ENCODE data around the gene DGKD.

The DGKD gene

DNA sequence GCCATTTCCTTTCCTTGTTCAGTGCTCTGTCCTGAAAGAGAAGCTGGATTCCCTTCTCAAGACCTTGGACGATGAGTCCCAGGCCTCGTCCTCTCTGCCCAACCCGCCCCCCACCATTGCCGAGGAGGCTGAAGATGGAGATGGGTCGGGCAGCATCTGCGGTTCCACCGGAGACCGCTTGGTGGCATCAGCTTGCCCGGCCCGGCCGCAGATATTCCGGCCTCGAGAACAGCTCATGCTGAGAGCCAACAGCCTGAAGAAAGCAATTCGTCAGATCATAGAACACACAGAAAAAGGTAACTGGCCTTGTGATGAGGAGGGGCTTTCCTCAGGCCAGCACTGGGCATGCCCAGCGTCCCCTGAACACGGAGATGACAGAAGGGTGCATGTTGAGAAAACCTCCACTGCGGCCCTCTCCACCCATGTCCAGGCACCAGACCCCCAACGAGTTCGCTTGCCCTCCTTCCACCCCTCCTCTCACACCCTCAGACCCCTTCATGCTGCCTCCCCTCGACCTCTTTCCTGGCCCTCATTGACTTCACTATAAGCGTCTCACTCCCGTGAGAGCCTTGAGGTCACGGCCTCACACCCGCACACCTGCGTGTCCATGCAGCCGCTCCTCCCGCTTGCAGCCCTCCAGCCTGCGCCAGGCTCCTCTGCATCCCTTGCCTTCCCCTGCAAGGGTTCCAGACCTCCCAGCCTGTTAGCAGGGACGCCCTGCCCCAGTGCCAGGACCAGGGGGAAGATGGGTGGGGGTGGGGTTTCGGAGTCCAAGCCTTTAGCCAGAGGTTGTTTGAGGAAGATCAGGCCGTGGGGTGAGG, 95.0 kb downstream of the DGKD start:
- TF ChIP-seq REST (IDR thresholded peaks at IDR 0.05; ENCODE audit: insufficient read depth in 1 of 2, low read depth in 2 of 2, low read length in 2 of 2) (no peak), POLR2AphosphoS5 (IDR thresholded peaks at IDR 0.05; ENCODE audit: low read depth, low read length) (no peak), SIN3A (IDR thresholded peaks at IDR 0.05; ENCODE audit: borderline replicate concordance, insufficient read depth, low read length) (no peak), FOXP2 (optimal IDR thresholded peaks at IDR 0.05; ENCODE audit: borderline replicate concordance, extremely low read depth, extremely low read length, insufficient read depth) (no peak), TAF1 (IDR thresholded peaks at IDR 0.05; ENCODE audit: borderline replicate concordance, insufficient read depth, low read length) (no peak)

GRCh38 chr2:233449921-233450863, 95.9 kb downstream of the DGKD start:
- no peak for TF ChIP-seq FOXP2 (optimal IDR thresholded peaks at IDR 0.05; ENCODE audit: borderline replicate concordance, extremely low read depth, extremely low read length, insufficient read depth)

- TF ChIP-seq FOXP2 (optimal IDR thresholded peaks at IDR 0.05; ENCODE audit: borderline replicate concordance, extremely low read depth, extremely low read length, insufficient read depth) (no peak), REST (IDR thresholded peaks at IDR 0.05; ENCODE audit: insufficient read depth in 1 of 2, low read depth in 2 of 2, low read length in 2 of 2) (no peak), TAF1 (IDR thresholded peaks at IDR 0.05; ENCODE audit: borderline replicate concordance, insufficient read depth, low read length) (no peak), SIN3A (IDR thresholded peaks at IDR 0.05; ENCODE audit: borderline replicate concordance, insufficient read depth, low read length) (no peak), POLR2AphosphoS5 (IDR thresholded peaks at IDR 0.05; ENCODE audit: low read depth, low read length) (no peak)
Observed at GRCh38 chr2:233450864-233451575, 96.7 kb downstream of the DGKD start.

DNA sequence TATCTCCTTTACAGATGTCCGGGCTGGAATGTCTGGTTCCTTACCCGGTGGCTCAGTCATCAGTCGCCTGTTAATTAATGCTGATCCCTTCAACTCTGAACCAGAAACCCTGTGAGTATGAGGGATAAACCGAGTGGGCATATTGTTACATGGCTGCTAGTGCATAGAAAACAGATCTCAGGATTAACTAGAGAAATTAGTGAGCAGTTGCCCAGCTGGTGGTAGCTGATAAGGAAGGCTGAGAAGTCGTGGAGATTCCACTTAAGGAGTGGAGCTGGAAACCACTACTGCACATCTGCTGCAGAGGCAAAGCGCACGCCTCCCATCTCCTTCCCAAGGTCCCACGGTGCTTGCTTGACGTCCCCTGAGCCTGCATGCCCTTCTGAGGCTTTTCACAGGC, 97.7 kb downstream of the DGKD start:
- TF ChIP-seq POLR2AphosphoS5 (IDR thresholded peaks at IDR 0.05; ENCODE audit: low read depth, low read length) (no peak), FOXP2 (optimal IDR thresholded peaks at IDR 0.05; ENCODE audit: borderline replicate concordance, extremely low read depth, extremely low read length, insufficient read depth) (no peak), REST (IDR thresholded peaks at IDR 0.05; ENCODE audit: insufficient read depth in 1 of 2, low read depth in 2 of 2, low read length in 2 of 2) (no peak)

GRCh38 chr2:233453111-233453915, 99.0 kb downstream of the DGKD start:
- TF ChIP-seq TAF1 (IDR thresholded peaks at IDR 0.05; ENCODE audit: borderline replicate concordance, insufficient read depth, low read length) (no peak), POLR2AphosphoS5 (IDR thresholded peaks at IDR 0.05; ENCODE audit: low read depth, low read length) (no peak), SIN3A (IDR thresholded peaks at IDR 0.05; ENCODE audit: borderline replicate concordance, insufficient read depth, low read length) (no peak), FOXP2 (optimal IDR thresholded peaks at IDR 0.05; ENCODE audit: borderline replicate concordance, extremely low read depth, extremely low read length, insufficient read depth) (no peak), REST (IDR thresholded peaks at IDR 0.05; ENCODE audit: insufficient read depth in 1 of 2, low read depth in 2 of 2, low read length in 2 of 2) (no peak)
